Esophagus muscularis mucosa (tissue), 4 donors: ENCODE results near the gene LETM1.

ENCODE experiments used
- CTCF ChIP-seq, 3 experiments: fragments of 200-600 bp in 2 of 3; fragments of 450-650 bp in 1 of 3; sonication (generic) in 2 of 3; IDR thresholded peaks; one replicate each; pipeline ENCODE4 v1.5.1; 2017 to 2019; ENCODE audit warnings: antibody characterized with exemption in 3 of 3, mild to moderate bottlenecking in 2 of 3, moderate library complexity in 1 of 3
- EP300 ChIP-seq: sonication (generic); formaldehyde crosslinking; IDR thresholded peaks from one replicate; pipeline ENCODE4 v1.6.1; 2017; ENCODE audit warnings: antibody characterized with exemption
- POLR2A ChIP-seq: fragments of 450-650 bp; IDR thresholded peaks from one replicate; pipeline ENCODE4 v1.6.1; 2017; ENCODE audit warnings: antibody characterized with exemption, moderate library complexity, mild to moderate bottlenecking, low read depth

- TF ChIP-seq CTCF (IDR thresholded peaks at IDR 0.05): no peak
- no peak for TF ChIP-seq POLR2A
- TF ChIP-seq EP300: no peak
Measured at GRCh38 chr4:1794809-1795298, 61.1 kb downstream of the LETM1 start.
